Activated naive CD8-positive, alpha-beta T cell treated with anti-CD3 and anti-CD28 coated beads, Interleukin-2, amount 50 U/mL, for 24 hours (primary cell): ENCODE measurements around the gene PTPA.

ENCODE experiments used
- ATAC-seq: fragments of 150-1000 bp; cut with Tn5 transposase; one replicate; pipeline ENCODE4 v1.10.0; 2021
- DNase-seq: peaks from one replicate; pipeline ENCODE4 v3.0.0; 2021
- H3K27ac Mint-ChIP-seq: one replicate; pipeline ENCODE4 v1.8.0; 2021; ENCODE audit warnings: mild to moderate bottlenecking, mixed read lengths
- H3K27me3 Mint-ChIP-seq: one replicate; pipeline ENCODE4 v1.8.0; 2021; ENCODE audit warnings: mixed read lengths
- H3K36me3 Mint-ChIP-seq: one replicate; pipeline ENCODE4 v1.8.0; 2021; ENCODE audit warnings: low read depth, mixed read lengths
- H3K4me1 Mint-ChIP-seq: one replicate; pipeline ENCODE4 v1.8.0; 2021; ENCODE audit warnings: mixed read lengths
- H3K4me3 Mint-ChIP-seq: one replicate; pipeline ENCODE4 v1.8.0; 2021; ENCODE audit warnings: mild to moderate bottlenecking, moderate library complexity, mixed read lengths
- H3K9me3 Mint-ChIP-seq: one replicate; pipeline ENCODE4 v1.8.0; 2021; ENCODE audit warnings: mixed read lengths

The PTPA gene

DNA sequence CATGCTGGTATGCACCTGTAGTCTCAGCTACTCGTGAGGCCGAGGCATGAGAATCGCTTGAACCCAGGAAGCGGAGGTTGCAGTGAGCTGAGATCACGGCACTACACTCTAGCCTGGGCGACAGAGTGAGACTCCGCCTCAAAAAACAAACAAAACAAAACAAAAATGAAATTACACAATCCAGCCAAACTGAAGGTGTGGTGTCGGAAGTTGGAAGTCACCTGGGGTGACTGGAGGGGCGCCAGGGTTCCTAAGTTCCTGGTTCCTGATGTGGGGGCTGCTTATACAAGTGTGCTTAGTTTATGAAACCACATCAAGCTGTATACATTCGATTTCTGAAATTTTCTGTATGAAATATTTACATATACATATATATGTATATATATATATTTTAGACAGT is 34.0 kb upstream of the PTPA start:
- Mint-ChIP-seq H3K36me3 (peaks cover 4% of the 10 kb centered on the region), H3K27me3 (peaks cover 3% of the 10 kb centered on the region), H3K9me3 (no peaks in the 10 kb centered on the region), H3K27ac (no peak overlapping the region), H3K4me3 (no peak overlapping the region), H3K4me1 (peaks cover 27% of the 10 kb centered on the region)
- DNase-seq (no peak), ATAC-seq (no peak)

DNA sequence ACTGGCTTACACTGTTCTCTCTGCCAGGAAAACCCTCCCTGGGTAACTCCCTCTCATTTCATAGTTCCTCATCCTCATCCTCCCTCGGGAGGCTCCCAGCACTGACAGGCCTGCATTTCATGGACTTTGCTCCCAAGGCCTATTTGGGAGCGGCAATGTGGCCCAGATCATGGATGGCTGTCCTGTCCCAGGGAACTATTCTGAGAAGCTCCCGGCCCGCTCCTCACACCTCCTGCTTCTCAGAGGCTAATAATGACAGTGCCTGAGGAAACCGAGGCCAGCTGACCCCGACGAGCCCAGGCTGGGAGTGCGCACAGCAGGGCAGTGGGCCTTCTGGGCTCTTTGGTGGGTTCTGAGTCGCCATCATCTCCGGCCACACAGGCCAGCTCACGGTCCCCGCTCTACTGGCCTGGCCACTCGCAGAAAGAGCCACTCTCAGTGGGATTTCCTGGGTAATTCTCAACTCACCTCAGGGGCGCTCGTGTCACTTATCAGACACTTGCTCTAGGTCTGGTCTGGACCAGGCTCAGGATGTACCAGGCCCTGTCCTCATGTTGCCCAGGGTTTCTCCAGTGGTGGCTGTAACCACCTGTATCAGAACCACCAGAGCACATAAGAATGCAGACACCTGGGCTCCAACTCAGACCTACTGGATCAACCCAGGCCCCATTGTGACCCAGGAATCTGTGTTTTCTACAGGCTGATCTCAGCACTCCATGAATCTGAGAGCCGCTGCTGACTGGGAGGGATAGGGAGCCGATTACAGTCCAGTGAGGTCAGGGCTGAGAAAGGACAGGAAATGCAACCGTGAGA is 32.3 kb upstream of the PTPA start:
- Mint-ChIP-seq H3K4me3 (peak overlapping the region; percentile 56), H3K36me3 (peaks cover 4% of the 10 kb centered on the region), H3K4me1 (peaks cover 28% of the 10 kb centered on the region), H3K9me3 (no peaks in the 10 kb centered on the region), H3K27me3 (peaks cover 3% of the 10 kb centered on the region), H3K27ac (no peak overlapping the region)
- DNase-seq (no peak), ATAC-seq (no peak)

DNA sequence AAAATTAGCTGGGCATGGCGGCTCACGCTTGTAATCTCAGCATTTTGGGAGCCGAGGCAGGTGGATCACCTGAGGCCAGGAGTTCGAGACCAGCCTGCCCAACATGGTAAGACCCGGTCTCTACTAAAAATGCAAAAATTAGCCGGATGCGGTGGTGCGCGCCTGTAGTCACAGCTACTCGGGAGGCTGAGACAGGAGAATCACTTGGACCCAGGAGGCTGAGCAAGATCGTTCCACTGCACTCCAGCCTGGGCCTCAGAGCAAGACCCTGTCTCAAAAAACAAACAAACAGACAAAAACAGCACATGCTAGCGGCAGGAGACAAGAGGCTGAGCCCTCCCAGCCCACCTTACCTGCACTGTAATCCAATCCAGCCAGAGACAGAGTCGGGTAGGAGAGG is 31.4 kb upstream of the PTPA start:
- Mint-ChIP-seq H3K4me3 (peak overlapping the region; percentile 87), H3K9me3 (no peaks in the 10 kb centered on the region), H3K27me3 (peaks cover 3% of the 10 kb centered on the region), H3K36me3 (peaks cover 4% of the 10 kb centered on the region), H3K4me1 (peaks cover 28% of the 10 kb centered on the region), H3K27ac (no peak overlapping the region)
- DNase-seq: no peak
- ATAC-seq: no peak

DNA sequence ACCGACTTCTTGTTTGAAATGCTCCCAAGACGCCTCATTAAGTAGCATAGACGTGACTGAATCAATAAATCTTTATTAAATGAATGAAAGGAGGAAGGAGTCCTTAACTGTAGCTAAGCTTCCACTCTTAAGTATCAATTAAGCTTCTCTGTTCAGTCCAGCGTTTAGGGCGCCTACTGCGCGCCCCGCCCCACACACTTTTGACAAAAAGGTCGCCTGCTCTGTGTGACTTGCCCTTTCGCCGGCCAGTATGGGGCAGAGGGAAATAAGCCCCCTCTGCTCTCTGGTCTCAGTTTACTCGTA is 31.0 kb upstream of the PTPA start:
- ATAC-seq: no peak
- no peaks in the 10 kb centered on the region for H3K9me3 Mint-ChIP-seq
- H3K36me3 Mint-ChIP-seq: peaks cover 4% of the 10 kb centered on the region
- no peak for DNase-seq
- H3K4me1 Mint-ChIP-seq: peaks cover 28% of the 10 kb centered on the region
- H3K27ac Mint-ChIP-seq: peak overlapping the region; percentile 83
- H3K4me3 Mint-ChIP-seq: peak overlapping the region; percentile 87
- H3K27me3 Mint-ChIP-seq: peaks cover 3% of the 10 kb centered on the region

DNA sequence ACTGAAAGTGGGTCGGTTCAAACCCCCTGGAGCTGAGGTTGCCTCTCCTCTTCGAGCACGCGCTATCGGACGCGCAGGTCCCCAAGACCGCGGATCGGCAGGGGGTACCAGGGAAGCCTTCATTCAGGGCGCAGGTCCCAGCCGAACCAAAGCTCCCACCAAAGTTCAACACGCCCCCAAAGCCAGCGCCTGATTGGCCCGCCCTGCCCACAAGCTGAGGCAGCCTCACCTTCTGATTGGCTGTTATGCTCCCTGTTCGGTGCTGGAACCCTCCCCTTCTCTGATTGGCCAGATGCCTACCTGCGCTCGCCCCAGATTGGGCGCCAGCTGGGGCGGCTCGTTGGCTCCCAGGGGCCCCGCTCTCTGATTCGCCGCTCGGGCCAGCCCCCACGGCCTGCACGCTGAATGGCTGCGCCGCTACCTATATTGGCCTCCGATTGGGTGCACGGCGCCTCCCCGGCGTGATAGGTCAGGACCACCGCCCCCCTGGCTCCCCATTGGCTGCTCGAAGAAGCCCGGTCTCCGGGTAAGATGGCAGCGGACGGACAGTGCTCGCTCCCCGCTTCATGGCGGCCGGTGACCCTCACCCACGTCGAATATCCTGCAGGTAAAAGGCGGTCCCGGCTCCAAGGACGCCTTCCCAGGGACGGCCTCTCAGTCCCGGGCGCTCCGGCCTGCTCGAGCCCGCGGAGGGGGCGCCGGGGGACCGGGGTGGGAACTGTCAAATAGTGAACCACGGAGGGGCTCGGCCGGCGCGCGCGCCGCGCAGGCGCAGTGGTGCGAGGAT is 30.4 kb upstream of the PTPA start, which contains the start of gene DOLPP1:
DOLPP1 (plus strand) TSS at position 511 of the 787 bp plus-strand sequence; CDS start at position 532, 21 bp downstream.
- H3K9me3 Mint-ChIP-seq: no peaks in the 10 kb centered on the region
- DNase-seq (peak; percentile 98), ATAC-seq (peak; percentile 98)
- peaks cover 28% of the 10 kb centered on the region for H3K4me1 Mint-ChIP-seq
- H3K27ac Mint-ChIP-seq: peak within 1 kb of the TSS; percentile 83
- H3K27me3 Mint-ChIP-seq: peaks cover 3% of the 10 kb centered on the region
- peak within 1 kb of the TSS; percentile 87 for H3K4me3 Mint-ChIP-seq
- peaks cover 4% of the 10 kb centered on the region for H3K36me3 Mint-ChIP-seq

DNA sequence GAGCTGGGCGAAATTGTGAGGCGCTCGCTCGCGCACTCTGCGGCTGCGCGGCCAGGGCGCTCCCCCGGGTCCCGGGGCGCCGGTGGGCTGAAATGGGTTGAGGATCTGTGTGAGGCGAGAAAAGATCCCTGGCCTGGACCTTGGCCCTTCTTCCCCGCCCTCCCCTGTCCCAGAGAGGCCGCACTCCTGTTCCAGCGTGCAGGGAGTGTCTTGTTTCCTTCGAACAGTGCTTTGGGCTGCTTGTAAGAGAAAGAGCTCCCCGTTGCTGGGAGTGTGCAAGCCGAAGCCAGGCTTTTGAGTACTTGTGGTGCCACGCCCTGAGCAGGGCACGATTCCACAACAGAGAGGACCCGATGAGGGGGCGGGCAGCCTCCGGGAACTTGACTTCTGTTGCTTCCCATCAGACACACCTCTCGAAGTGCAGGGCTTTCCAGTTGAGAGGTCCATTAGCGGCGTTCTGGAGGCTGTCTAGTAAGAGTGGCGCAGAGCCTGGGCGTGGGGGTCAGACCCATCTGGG is 29.8 kb upstream of the PTPA start:
- H3K4me1 Mint-ChIP-seq: peaks cover 28% of the 10 kb centered on the region
- H3K27ac Mint-ChIP-seq: peak overlapping the region; percentile 54
- H3K9me3 Mint-ChIP-seq: no peaks in the 10 kb centered on the region
- ATAC-seq (no peak), DNase-seq (no peak)
- peak overlapping the region; percentile 87 for H3K4me3 Mint-ChIP-seq
- peaks cover 4% of the 10 kb centered on the region for H3K36me3 Mint-ChIP-seq
- peaks cover 3% of the 10 kb centered on the region for H3K27me3 Mint-ChIP-seq

DNA sequence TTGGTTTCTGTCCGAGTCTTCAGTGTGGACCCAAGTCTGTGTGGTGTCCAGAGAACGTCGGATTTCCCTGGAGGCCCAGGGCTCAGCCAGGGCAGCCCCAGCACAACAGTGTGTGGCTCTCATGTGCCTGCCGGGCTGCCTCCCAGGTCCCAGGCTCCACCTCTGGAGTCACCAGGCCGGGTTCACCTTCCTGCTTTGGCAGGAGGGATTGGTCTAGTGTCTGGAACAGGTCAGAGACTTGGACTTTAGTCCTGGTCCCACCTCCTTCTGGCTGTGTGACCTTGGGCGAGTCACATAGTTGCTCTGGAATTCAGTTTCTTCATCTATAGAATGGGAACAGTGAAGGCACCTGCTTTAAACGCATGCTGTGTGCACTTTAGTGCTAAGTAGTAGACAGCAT is 27.1 kb upstream of the PTPA start:
- Mint-ChIP-seq H3K4me3 (no peak overlapping the region), H3K36me3 (peaks cover 4% of the 10 kb centered on the region), H3K9me3 (no peaks in the 10 kb centered on the region), H3K27ac (no peak overlapping the region), H3K27me3 (peaks cover 3% of the 10 kb centered on the region), H3K4me1 (peaks cover 27% of the 10 kb centered on the region)
- ATAC-seq (no peak), DNase-seq (no peak)

DNA sequence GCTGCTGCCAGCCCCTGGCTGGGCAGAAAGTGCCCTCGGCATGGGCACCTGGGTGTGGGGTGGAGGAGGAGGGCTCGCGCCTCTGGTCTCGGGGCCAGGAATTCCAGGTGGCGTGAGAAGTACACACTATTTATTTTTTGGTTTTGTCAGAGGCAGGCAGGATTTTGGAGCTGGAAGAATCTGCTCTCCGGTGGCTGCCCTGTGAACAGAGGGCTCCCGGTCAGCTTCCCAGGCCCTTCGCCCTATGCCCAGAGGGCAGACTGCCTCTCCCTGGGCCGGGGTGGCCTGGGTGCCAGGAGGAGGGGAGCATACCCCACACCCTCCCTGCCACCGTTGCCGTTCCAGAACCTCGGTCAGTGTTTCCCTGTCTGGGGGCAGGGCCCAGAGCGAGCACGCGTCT is 22.0 kb upstream of the PTPA start:
- no peaks in the 10 kb centered on the region for H3K4me1 Mint-ChIP-seq
- DNase-seq (no peak), ATAC-seq (no peak)
- no peaks in the 10 kb centered on the region for H3K27me3 Mint-ChIP-seq
- H3K27ac Mint-ChIP-seq: no peak overlapping the region
- H3K9me3 Mint-ChIP-seq: no peaks in the 10 kb centered on the region
- no peak overlapping the region for H3K4me3 Mint-ChIP-seq
- no peaks in the 10 kb centered on the region for H3K36me3 Mint-ChIP-seq

DNA sequence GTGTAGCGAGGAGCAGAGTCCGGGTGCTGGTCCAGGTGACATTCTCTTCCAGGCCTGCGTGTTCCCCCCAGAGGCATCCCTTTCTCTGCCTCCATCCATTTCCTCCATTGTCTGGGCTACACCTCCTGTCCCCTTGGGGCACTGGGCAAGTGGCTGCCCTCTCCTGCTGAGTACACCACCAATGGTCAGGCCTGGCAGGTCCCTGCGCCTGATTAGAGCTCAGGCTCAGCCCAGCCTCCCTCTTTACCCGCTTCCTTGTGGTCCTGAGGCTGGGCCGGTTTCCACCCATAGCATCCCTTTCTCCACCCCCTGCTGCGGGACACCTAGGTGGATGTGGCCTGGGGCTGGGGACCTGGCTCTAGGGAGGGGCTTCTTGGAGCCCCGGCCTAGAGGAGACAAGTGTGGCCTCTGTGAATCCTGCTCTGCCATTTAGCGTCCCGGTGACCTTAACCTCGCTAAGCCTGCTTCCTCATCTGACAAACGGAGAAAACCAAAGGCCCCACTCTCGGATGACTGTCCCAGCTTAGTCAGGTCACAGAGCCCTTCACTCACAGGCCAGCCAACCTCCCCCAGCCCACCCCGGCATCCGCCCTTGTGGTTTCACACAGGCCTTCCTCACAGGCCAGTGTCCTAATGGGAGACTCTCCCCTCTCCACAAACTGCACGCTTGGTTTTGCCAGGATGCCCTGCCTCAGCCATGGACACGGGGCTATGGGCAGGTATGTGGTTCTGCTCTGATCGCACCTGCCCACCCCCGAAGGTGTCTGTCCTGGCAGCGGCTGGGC is 17.4 kb upstream of the PTPA start:
- no peaks in the 10 kb centered on the region for H3K9me3 Mint-ChIP-seq
- peak overlapping the region; percentile 67 for H3K27ac Mint-ChIP-seq
- ATAC-seq: no peak
- H3K36me3 Mint-ChIP-seq: no peaks in the 10 kb centered on the region
- H3K4me3 Mint-ChIP-seq: no peak overlapping the region
- DNase-seq: no peak
- no peaks in the 10 kb centered on the region for H3K4me1 Mint-ChIP-seq
- no peaks in the 10 kb centered on the region for H3K27me3 Mint-ChIP-seq

DNA sequence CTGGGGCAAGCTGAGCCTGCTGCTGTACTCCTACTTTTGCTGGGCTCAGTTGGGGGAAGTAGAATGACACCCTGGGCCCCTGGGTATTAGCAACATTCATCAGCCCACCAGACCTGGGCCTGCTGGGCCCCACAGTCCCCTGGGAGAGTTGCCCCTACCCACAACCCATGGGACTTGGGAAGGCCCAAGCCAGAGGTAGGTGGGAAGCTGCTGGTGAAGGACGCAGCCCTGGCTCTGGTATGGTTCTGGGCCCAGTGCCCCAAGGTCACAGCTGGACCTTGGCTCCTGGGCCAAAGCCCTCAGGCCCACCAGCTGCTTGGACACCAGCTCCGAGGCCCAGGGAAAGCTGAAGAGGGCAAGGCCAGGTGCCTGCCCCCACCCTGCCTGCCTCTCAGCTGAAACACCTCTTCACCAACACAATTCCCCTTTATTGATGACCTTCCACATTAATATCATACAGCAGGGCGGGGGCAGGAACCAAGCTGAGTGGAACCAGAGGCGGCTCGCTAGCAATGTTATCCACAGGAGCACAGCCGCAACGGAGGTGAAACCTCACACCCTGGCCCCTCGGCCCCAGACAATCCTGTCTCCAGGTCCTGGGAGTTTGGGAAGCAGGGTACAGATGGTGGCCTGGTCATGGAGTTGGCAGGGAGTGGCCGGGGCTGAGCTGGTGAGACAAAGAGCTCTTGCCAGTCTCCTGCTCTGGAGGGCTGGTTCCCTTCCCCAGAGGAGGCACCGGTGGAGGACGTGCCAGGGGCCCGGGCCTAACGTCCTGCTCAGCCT is 16.6 kb upstream of the PTPA start:
- H3K27me3 Mint-ChIP-seq: no peaks in the 10 kb centered on the region
- H3K9me3 Mint-ChIP-seq: no peaks in the 10 kb centered on the region
- no peak overlapping the region for H3K4me3 Mint-ChIP-seq
- H3K36me3 Mint-ChIP-seq: no peaks in the 10 kb centered on the region
- no peak overlapping the region for H3K27ac Mint-ChIP-seq
- no peak for DNase-seq
- no peak for ATAC-seq
- H3K4me1 Mint-ChIP-seq: no peaks in the 10 kb centered on the region

DNA sequence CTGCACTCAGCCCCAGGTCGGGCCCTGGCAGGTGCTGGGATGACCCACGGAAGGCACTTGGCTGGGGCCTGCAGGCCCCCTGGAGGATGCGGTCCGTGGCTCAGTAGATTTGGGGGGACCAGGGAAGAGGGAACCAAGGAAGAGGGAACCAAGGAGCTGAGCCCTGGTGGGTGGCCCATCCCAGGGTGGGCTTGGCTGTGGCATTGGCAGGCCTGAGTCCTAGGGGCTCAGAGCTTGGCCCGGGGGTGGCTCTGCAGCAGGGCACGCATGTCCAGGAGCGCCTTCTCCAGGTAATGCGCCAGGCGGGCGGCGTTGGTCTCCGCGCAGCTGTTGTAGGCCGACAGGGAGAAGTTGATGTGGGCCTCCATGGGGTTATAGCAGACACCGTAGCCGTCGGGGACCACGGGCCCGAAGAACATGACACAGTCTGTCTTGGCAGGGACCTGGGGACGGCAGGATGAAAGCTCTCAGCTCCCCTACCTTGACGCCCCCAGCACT is 16.0 kb upstream of the PTPA start:
- Mint-ChIP-seq H3K27me3 (no peaks in the 10 kb centered on the region), H3K36me3 (no peaks in the 10 kb centered on the region), H3K9me3 (no peaks in the 10 kb centered on the region), H3K27ac (no peak overlapping the region), H3K4me3 (no peak overlapping the region), H3K4me1 (no peaks in the 10 kb centered on the region)
- ATAC-seq (no peak), DNase-seq (no peak)

DNA sequence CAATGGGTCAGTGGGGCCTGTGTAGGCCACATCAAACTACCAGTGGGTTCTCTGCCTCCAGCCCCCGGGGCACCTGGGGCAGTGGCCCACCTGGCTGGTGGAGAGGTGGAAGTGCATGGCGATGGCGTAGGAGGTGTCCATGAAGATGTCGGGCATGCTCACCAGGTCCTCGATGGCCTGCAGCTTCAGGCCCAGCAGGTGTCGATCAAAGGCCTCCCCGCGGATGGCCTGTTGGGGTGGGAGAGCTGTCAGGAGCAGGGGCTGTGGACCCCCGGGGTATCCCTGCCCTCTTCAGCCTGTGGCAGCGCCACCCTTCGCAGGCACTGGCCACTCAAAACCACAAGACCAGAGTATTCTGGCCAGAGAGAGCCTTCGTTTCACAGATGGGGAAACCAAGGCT is 15.3 kb upstream of the PTPA start:
- H3K4me3 Mint-ChIP-seq: no peak overlapping the region
- no peaks in the 10 kb centered on the region for H3K27me3 Mint-ChIP-seq
- no peaks in the 10 kb centered on the region for H3K9me3 Mint-ChIP-seq
- no peak overlapping the region for H3K27ac Mint-ChIP-seq
- DNase-seq: no peak
- H3K36me3 Mint-ChIP-seq: no peaks in the 10 kb centered on the region
- no peaks in the 10 kb centered on the region for H3K4me1 Mint-ChIP-seq
- no peak for ATAC-seq

DNA sequence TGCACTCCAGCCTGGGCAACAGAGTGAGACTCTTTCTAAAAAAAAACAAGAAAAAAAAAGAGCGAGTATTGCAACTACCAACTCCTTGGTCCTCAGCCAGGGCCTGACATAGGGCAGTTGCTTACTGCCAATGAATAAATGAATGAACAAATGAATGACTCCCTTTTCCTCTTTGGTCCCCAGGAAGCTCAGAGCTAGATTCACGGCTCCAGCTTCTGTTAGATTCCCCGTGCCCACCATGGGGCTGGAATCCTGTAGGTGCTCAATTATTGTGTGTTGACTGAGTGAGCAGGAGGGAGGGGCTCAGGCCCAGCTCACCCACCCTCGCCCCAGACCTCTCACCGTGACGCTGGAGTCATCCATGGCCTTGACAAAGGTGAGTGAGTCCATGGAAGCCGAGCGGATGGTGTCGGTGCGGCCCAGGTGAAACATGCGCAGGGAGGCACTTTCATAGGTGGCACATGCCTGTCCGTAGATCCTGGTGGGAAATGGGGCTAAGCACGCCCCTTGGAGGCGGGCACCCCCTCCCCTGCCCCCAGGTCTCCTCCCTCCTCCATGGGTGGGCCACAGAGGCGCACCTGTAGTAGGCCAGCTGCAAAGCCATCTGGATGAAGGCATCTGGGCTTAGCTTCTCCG is 13.4 kb upstream of the PTPA start:
- ATAC-seq: no peak

More for the DNA sequence above, 13.4 kb upstream of the PTPA start:
- DNase-seq: no peak
- Mint-ChIP-seq H3K9me3 (no peaks in the 10 kb centered on the region), H3K27me3 (no peaks in the 10 kb centered on the region), H3K27ac (no peak overlapping the region), H3K4me3 (no peak overlapping the region), H3K36me3 (no peaks in the 10 kb centered on the region), H3K4me1 (no peaks in the 10 kb centered on the region)
